ENCODE results near the gene MED10.
"Not testable (repeated sequence)": the region's sequence is repeated elsewhere in the genome, so short reads cannot be mapped to it uniquely, and the experiment has no call there.

MED10 gene

GRCh38 chr5:6372251-6373080 lies 5.9 kb downstream of the MED10 start:
- no peak for DNase-seq (ENCODE audit: low spot score)

GRCh38 chr5:6371079-6371810 lies 7.1 kb downstream of the MED10 start:
- no peak for DNase-seq (ENCODE audit: low spot score)

GRCh38 chr5:6370580-6370979 lies 7.8 kb downstream of the MED10 start:
- DNase-seq (ENCODE audit: low spot score), result no peak

- DNase-seq (ENCODE audit: low spot score), result no peak
Measured at GRCh38 chr5:6365977-6366590, 12.3 kb downstream of the MED10 start.

- no peak for DNase-seq (ENCODE audit: low spot score)
Measured at GRCh38 chr5:6365142-6365976, 13.0 kb downstream of the MED10 start.

GRCh38 chr5:6363454-6364011 lies 14.8 kb downstream of the MED10 start:
- not testable (repeated sequence) for DNase-seq (ENCODE audit: low spot score)

GRCh38 chr5:6362846-6363245 lies 15.5 kb downstream of the MED10 start:
- no peak for DNase-seq (ENCODE audit: low spot score)

GRCh38 chr5:6361101-6361500 lies 17.2 kb downstream of the MED10 start:
- no peak for DNase-seq (ENCODE audit: low spot score)

- DNase-seq (ENCODE audit: low spot score), result no peak
Measured at GRCh38 chr5:6360323-6361072, 17.8 kb downstream of the MED10 start.

- no peak for DNase-seq (ENCODE audit: low spot score)
Measured at GRCh38 chr5:6359555-6360322, 18.6 kb downstream of the MED10 start.

GRCh38 chr5:6358434-6358820 lies 19.9 kb downstream of the MED10 start:
- DNase-seq (ENCODE audit: low spot score), result no peak

- not testable (repeated sequence) for DNase-seq (ENCODE audit: low spot score)
Measured at GRCh38 chr5:6357817-6358433, 20.4 kb downstream of the MED10 start.

- DNase-seq (ENCODE audit: low spot score), result no peak
Measured at GRCh38 chr5:6356578-6357164, 21.7 kb downstream of the MED10 start.

GRCh38 chr5:6355294-6355693 lies 23.1 kb downstream of the MED10 start:
- no peak for DNase-seq (ENCODE audit: low spot score)

GRCh38 chr5:6354848-6355247 lies 23.5 kb downstream of the MED10 start:
- DNase-seq (ENCODE audit: low spot score), result no peak

GRCh38 chr5:6353602-6354302 lies 24.6 kb downstream of the MED10 start:
- DNase-seq (ENCODE audit: low spot score), result no peak

- no peak for DNase-seq (ENCODE audit: low spot score)
Measured at GRCh38 chr5:6350277-6351090, 27.9 kb downstream of the MED10 start.

GRCh38 chr5:6349387-6349786 lies 29.0 kb downstream of the MED10 start:
- no peak for DNase-seq (ENCODE audit: low spot score)
